ENCODE results near the gene MYH6. TPM values are rescaled to one million over a fixed set of nuclear protein-coding genes. Genes with fewer than 3 reads are reported as not detected.
"Not testable (repeated sequence)": the region's sequence is repeated elsewhere in the genome, so short reads cannot be mapped to it uniquely, and the experiment has no call there.

Gene MYH6
- total RNA-seq, 1 experiment from 2014 or later: not detected

DNA sequence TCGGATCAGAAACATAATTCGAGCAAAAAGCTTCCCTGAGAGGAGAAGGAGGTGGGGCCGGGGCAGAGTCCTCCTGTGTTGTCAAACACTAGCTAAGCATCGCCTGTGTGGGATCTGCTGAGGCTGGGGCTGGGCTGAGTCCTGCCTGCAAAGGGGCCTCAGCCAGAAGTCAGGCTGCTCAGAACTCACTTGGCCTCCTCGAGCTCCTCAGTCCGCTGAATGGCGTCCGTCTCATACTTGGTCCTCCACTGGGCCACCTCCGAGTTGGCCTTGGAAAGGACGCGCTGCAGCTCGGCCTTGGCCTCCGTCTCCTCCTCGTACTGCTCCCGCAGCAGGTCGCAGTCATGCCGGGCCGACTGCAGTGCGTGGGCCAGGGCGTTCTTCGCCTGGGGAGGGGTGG is 9.9 kb upstream of the MYH6 start:
- in situ Hi-C loops (cut with HindIII; ENCODE audit: low pct_unique_long_range_greater_than_20kb, low sequenced_read_pairs): no loop called here
- no peak for DNase-seq (ENCODE audit: low read depth)

DNA sequence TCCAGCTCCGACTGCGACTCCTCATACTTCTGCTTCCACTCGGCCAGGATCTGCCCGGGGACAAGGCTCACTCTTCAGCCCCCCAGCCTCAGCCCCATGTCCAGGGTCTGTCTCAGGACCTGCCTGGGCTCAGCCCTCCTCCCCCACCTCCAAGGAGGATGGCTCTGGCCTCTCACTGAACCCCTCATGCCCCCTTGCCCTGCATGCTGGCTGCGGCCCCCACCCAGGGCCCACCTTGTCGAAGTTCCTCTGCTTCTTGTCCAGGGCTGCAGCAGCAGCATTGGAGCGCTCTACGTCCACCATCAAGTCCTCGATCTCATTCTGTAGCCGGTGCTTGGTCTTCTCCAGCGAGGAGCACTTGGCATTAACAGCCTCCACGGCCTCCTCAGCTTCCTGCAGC is 9.2 kb upstream of the MYH6 start:
- DNase-seq (ENCODE audit: low read depth); in situ Hi-C loops (cut with HindIII; ENCODE audit: low pct_unique_long_range_greater_than_20kb, low sequenced_read_pairs): not testable (repeated sequence)

DNA sequence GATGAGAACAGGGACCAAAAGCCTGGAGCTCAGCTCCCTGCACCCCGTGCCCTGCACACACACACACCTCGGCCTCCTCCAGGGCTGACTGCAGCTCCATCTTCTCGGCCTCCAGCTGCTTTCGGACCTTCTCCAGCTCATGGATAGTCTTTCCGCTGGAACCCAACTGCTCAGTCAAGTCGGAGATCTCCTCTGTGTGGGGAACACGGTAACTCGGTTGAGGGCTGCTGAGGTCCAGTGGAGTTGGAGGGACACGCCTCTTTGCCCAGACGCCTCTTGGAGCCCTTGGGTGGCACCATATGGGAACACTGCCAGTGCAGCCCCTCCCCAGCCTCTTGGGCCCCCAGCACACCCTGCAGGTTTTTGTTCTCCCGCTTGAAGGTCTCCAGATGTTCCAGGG is 8.7 kb upstream of the MYH6 start:
- in situ Hi-C loops (cut with HindIII; ENCODE audit: low pct_unique_long_range_greater_than_20kb, low sequenced_read_pairs): no loop called here
- DNase-seq (ENCODE audit: low read depth): no peak

DNA sequence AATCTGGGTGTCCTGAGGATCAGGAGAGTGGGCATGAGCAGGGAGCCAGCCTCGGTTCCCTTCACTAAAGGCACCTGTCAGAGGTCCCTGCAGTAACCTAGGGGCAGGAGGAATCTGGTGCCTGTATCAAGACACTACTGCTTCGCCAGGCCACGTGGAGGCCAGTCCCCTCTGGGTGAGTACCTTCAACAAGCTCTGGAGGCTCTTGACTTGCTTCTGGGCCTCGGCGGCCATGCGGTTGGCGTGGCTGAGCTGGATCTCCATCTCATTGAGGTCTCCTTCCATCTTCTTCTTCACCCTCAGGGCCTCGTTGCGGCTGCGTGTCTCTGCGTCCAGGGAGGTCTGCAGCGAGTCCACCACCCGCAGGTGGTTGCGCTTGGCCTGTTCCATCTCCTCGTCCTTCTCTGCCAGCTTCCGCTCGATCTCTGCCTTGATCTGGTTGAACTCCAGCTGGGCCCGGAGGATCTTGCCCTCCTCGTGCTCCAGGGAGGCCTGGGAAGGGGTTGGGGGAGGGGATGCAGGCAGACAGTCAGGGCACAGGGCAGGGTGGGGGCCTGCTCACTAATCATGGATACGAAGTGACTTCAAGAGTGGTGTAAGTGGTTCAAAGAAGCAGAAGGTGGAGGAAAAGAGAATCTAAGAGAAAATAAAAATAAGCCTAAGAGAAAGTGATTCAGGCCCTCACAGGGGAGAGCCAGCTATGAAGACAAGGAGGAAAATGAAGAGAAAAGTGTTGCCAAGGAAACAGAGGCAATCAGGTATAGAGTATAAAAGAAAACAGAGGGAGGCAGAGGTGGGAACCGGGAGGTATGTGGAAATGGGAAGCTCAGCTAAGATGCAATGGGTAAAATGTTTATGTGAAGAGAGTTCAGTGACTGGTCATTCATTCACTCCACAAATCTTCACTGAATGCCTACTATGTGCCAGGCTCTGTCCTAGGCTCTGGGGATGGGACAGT is 8.0 kb upstream of the MYH6 start:
- no peak for DNase-seq (ENCODE audit: low read depth)
- in situ Hi-C loops (cut with HindIII; ENCODE audit: low pct_unique_long_range_greater_than_20kb, low sequenced_read_pairs): no loop called here

DNA sequence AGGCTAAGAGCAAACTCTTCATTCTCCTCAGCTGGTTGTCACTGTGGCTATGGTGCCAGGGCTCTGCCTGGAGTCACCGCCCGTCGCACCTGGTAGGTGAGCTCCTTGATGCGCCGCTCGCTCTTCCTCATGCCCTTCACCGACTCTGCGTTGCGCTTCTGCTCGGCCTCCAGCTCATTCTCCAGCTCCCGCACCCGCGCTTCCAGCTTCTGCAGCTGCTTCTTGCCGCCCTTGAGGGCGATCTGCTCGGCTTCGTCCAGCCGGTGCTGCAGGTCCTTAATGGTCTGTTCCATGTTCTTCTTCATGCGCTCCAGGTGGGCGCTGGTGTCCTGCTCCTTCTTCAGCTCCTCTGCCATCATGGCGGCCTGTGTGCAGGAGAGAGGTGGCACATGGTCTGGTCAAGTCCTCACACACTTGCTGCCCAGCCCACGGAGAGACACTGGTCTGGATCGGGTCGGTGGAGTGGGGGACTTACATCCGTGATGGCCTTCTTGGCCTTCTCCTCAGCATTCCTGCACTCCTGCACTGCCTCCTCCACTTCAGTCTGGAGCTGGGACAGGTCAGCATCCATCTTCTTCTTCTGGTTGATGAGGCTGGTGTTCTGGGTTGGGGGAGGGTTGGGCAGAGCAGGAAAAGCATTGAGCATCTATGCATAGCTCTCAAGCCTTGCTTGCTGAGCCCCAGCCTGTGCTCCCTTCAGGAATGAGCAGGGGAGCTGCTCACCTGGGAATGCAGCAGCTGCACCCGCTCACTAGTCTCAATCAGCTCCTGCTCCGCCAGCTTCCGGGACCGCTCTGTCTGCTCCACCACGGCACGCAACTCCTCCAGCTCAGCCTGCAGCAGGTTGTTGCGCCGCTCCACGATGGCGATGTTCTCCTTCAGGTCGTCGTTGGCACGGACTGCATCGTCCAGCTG is 7.1 kb upstream of the MYH6 start:
- DNase-seq (ENCODE audit: low read depth): no peak
- in situ Hi-C loops (cut with HindIII; ENCODE audit: low pct_unique_long_range_greater_than_20kb, low sequenced_read_pairs): no loop called here

GRCh38 chr14:23414254-23414653 is 6.2 kb upstream of the MYH6 start:
- no peak for DNase-seq (ENCODE audit: low read depth)
- in situ Hi-C loops (cut with HindIII; ENCODE audit: low pct_unique_long_range_greater_than_20kb, low sequenced_read_pairs): no loop called here

DNA sequence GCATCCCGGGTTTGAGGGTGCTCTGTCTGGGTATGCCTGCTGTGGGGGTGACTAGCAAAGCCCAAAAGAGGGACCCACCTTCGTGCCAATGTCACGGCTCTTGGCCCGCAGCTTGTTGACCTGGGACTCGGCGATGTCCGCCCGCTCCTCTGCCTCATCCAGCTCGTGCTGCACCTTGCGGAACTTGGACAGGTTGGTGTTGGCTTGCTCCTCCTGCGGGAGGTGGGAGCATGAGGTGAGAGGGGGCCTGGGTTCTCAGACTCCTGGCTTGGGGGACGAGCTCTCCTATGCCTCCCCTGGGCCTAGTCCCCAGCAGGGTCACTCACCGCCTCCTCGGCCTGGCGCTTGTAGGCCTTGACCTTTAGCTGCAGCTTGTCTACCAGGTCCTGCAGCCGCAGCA is 5.6 kb upstream of the MYH6 start:
- DNase-seq (ENCODE audit: low read depth): no peak
- in situ Hi-C loops (cut with HindIII; ENCODE audit: low pct_unique_long_range_greater_than_20kb, low sequenced_read_pairs): no loop called here

GRCh38 chr14:23411563-23412525 is 3.8 kb upstream of the MYH6 start:
- in situ Hi-C loops (cut with HindIII; ENCODE audit: low pct_unique_long_range_greater_than_20kb, low sequenced_read_pairs): no loop called here
- DNase-seq (ENCODE audit: low read depth): no peak

GRCh38 chr14:23409966-23410635 is 2.0 kb upstream of the MYH6 start:
- in situ Hi-C loops (cut with HindIII; ENCODE audit: low pct_unique_long_range_greater_than_20kb, low sequenced_read_pairs): no loop called here

DNA sequence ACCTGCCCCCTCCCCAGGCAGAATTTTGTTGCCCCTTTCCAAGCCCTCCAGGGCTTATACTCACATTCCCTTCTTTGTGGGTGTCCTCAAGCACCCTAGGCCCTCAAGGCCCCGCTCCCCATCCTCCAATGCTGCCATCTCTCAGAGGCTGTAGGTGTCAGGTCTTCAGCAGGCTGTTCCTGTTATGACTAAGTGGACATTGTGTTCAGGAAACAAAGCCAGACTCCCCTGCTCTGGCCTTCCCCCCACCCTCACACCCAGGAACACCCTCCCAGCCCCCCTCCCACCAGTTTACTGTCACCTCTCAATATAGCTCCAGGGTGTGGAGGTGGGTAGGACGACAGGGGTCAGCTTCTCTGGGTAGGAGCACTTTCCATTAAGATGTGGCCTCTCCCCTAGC is 1.4 kb upstream of the MYH6 start:
- no peak for DNase-seq (ENCODE audit: low read depth)
- in situ Hi-C loops (cut with HindIII; ENCODE audit: low pct_unique_long_range_greater_than_20kb, low sequenced_read_pairs): no loop called here

More at GRCh38 chr14:23409966-23410635, 2.0 kb upstream of the MYH6 start:
- DNase-seq (ENCODE audit: low read depth): no peak

- DNase-seq (ENCODE audit: low read depth): no peak
- in situ Hi-C loops (cut with HindIII; ENCODE audit: low pct_unique_long_range_greater_than_20kb, low sequenced_read_pairs): no loop called here
These were observed 196 bp upstream of the MYH6 start for GRCh38 chr14:23408307-23408630.

- DNase-seq (ENCODE audit: low read depth): no peak
- in situ Hi-C loops (cut with HindIII; ENCODE audit: low pct_unique_long_range_greater_than_20kb, low sequenced_read_pairs): no loop called here
These were observed 1.2 kb downstream of the MYH6 start for GRCh38 chr14:23406725-23407355.

DNA sequence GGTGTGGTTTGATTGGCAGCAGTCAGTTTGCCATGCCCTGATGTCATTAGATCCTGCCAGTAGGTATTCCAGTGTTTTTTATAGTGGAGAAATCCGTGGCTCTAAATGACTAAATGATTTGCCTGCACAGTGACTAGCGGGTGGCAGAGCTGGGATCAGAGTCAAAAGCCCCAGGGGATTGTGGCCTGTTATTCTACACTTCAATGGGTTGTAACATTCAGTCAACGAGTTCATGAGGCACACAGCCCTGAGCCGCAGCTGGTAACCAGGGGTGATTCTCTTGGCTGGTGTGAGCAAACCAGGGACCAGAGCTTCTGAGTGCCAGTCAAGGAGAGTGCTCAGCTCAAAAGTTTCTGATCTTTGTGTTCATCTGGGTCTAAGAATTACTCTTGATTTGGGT is 1.8 kb downstream of the MYH6 start:
- in situ Hi-C loops (cut with HindIII; ENCODE audit: low pct_unique_long_range_greater_than_20kb, low sequenced_read_pairs): no loop called here
- no peak for DNase-seq (ENCODE audit: low read depth)

DNA sequence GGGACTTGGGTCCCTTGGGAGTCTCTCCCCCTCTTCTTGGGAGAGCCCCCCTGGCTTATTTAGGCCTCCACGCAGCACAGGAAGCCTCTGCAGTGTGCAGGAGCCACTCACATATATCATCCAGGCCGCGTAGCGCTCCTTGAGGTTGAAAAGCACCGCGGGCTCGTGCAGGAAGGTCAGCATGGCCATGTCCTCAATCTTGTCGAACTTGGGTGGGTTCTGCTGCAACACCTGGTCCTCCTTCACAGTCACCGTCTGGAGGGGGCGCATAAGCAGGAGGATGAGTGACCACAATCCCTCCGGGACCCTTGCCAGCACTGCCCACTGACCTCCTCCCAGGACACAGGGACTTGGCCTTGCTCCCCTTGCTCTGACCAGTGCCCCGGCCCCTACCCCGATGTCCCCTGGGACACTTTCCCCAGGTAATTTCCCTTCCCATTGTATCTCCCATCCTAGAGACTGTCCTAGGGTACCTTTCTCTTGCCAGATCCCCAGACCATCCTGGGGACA is 2.5 kb downstream of the MYH6 start:
- in situ Hi-C loops (cut with HindIII; ENCODE audit: low pct_unique_long_range_greater_than_20kb, low sequenced_read_pairs): no loop called here
- no peak for DNase-seq (ENCODE audit: low read depth)

- DNase-seq (ENCODE audit: low read depth): no peak
- in situ Hi-C loops (cut with HindIII; ENCODE audit: low pct_unique_long_range_greater_than_20kb, low sequenced_read_pairs): no loop called here
These were observed 3.0 kb downstream of the MYH6 start for GRCh38 chr14:23405096-23405495.

DNA sequence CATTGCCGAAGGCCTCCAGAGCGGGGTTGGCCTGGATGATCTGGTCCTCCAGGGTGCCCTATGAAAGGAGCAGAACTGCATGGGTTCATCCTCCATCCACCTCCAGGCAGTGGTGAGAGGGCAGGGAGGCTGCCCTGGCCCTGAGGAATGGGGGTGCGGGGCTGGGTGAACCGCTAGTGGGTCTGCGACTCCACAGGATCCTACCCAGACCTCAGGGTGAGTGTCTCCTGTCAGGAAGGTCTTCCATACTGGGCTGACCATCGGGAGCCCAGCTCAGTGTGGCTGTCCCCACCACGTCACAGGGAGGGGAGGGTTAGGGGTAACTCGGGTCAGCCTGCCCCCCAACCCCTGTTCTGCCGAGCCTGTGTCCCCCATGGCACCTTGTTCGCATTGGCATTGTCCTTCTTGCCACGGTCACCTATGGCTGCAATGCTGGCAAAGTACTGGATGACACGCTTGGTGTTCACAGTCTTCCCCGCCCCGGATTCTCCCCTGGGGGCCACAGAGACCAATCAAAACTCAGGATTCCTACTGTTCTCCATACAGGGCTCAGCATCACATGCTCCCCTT is 3.7 kb downstream of the MYH6 start:
- in situ Hi-C loops (cut with HindIII; ENCODE audit: low pct_unique_long_range_greater_than_20kb, low sequenced_read_pairs): no loop called here
- no peak for DNase-seq (ENCODE audit: low read depth)

DNA sequence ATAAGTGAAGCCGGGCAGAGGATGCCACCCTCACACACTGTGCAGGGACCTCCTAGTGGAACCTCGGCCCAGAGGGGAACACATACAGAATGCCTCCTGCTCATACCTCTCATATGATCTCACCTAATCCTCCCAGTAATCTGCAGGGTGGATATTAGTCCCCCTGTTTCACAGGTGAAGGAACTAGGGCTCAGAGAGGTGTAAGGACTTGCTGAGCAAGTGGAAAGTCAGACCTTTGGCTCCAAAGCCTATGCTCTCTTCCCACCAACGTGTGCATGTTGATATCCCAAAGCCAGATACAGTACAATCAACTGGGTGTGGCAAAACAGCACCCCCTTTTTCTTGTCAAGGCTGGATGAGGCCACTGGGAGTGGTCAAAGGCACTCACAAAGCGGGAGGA is 4.2 kb downstream of the MYH6 start:
- no peak for DNase-seq (ENCODE audit: low read depth)
- in situ Hi-C loops (cut with HindIII; ENCODE audit: low pct_unique_long_range_greater_than_20kb, low sequenced_read_pairs): no loop called here

All from Caki2 (cell line).